HG03196 (cell line): ENCODE results near the gene MAP2K6.

Experiments
- ATAC-seq: cut with Tn5 transposase; IDR thresholded peaks from one replicate; pipeline ENCODE4 v1.9.1; 2021; ENCODE audit not compliant: unreplicated experiment

The MAP2K6 gene

GRCh38 chr17:69425978-69426377 is 11.5 kb downstream of the MAP2K6 start:
- no peak for ATAC-seq

GRCh38 chr17:69427486-69428197 is 13.1 kb downstream of the MAP2K6 start:
- ATAC-seq, result no peak

GRCh38 chr17:69428252-69428980 is 13.9 kb downstream of the MAP2K6 start:
- ATAC-seq, result no peak

- ATAC-seq, result no peak
Measured at GRCh38 chr17:69430488-69430887, 16.0 kb downstream of the MAP2K6 start.

- ATAC-seq, result no peak
Measured at GRCh38 chr17:69431835-69432234, 17.3 kb downstream of the MAP2K6 start.

GRCh38 chr17:69433093-69433492 is 18.6 kb downstream of the MAP2K6 start:
- ATAC-seq, result no peak

- no peak for ATAC-seq
Measured at GRCh38 chr17:69434164-69434579, 19.7 kb downstream of the MAP2K6 start.

GRCh38 chr17:69435971-69436696 is 21.6 kb downstream of the MAP2K6 start:
- ATAC-seq, result no peak

- ATAC-seq, result no peak
Measured at GRCh38 chr17:69437475-69437874, 23.0 kb downstream of the MAP2K6 start.

GRCh38 chr17:69438776-69439175 is 24.3 kb downstream of the MAP2K6 start:
- ATAC-seq, result no peak

GRCh38 chr17:69441179-69441578 is 26.7 kb downstream of the MAP2K6 start:
- no peak for ATAC-seq

- no peak for ATAC-seq
Measured at GRCh38 chr17:69443138-69443537, 28.6 kb downstream of the MAP2K6 start.

GRCh38 chr17:69444023-69444422 is 29.5 kb downstream of the MAP2K6 start:
- ATAC-seq, result no peak

- ATAC-seq, result no peak
Measured at GRCh38 chr17:69445132-69445531, 30.6 kb downstream of the MAP2K6 start.

GRCh38 chr17:69447726-69448125 is 33.2 kb downstream of the MAP2K6 start:
- no peak for ATAC-seq

- no peak for ATAC-seq
Measured at GRCh38 chr17:69448431-69449102, 34.1 kb downstream of the MAP2K6 start.

GRCh38 chr17:69450131-69450530 is 35.6 kb downstream of the MAP2K6 start:
- ATAC-seq, result no peak

GRCh38 chr17:69450918-69451317 is 36.4 kb downstream of the MAP2K6 start:
- peak; percentile 15 for ATAC-seq

- peak; percentile 77 for ATAC-seq
Measured at GRCh38 chr17:69451416-69452394, 37.2 kb downstream of the MAP2K6 start.

- no peak for ATAC-seq
Measured at GRCh38 chr17:69452664-69453260, 38.3 kb downstream of the MAP2K6 start.
